Measurements from ENCODE around the gene MEDAG.

DNA sequence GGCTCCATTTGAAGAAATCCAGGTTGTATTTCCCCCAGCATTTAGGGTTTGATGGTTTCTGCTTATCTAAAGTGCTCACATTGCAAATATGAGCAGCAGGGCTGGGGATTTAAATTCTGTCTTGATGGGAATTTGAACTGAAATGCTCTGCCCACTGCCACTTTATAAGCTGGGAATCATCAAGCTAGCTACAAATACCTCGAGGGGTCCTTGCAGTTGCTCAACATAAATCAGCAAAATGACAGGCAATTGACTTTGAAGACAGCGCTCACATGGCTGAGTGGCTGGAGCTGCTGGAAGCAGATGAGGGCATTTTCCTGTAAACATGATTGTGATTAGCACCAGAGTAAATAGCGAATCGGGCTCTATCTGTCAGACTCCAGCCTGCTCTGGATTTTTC, 39.4 kb upstream of the MEDAG start:
- TF ChIP-seq, protein P1, sequence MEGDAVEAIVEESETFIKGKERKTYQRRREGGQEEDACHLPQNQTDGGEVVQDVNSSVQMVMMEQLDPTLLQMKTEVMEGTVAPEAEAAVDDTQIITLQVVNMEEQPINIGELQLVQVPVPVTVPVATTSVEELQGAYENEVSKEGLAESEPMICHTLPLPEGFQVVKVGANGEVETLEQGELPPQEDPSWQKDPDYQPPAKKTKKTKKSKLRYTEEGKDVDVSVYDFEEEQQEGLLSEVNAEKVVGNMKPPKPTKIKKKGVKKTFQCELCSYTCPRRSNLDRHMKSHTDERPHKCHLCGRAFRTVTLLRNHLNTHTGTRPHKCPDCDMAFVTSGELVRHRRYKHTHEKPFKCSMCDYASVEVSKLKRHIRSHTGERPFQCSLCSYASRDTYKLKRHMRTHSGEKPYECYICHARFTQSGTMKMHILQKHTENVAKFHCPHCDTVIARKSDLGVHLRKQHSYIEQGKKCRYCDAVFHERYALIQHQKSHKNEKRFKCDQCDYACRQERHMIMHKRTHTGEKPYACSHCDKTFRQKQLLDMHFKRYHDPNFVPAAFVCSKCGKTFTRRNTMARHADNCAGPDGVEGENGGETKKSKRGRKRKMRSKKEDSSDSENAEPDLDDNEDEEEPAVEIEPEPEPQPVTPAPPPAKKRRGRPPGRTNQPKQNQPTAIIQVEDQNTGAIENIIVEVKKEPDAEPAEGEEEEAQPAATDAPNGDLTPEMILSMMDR (conservative IDR thresholded peaks at IDR 0.05; ENCODE audit: low read length) = no peak
- no peak for TF ChIP-seq EZH2phosphoT487 (IDR thresholded peaks at IDR 0.05; ENCODE audit: borderline replicate concordance, low read depth, low read length)
